HepG2 (cell line): ENCODE data around the gene ARPC1A. TPM values are rescaled to one million over a fixed set of nuclear protein-coding genes. Genes with fewer than 3 reads are reported as not detected.

Experiments used
- DR1 ChIP-seq: sonication (generic); formaldehyde crosslinking; IDR thresholded peaks from 2 replicates; pipeline ENCODE4 v1.8.0; 2021; ENCODE audit warnings: mild to moderate bottlenecking, missing genetic modification reagents, inconsistent platforms
- EEA1 ChIP-seq: sonication (generic); formaldehyde crosslinking; IDR thresholded peaks from 2 replicates; pipeline ENCODE4 v1.5.1; 2020; ENCODE audit warnings: mild to moderate bottlenecking, missing genetic modification reagents, borderline replicate concordance
- MAFK ChIP-seq, 2 experiments: IDR thresholded peaks in 1 of 2; conservative IDR thresholded peaks in 1 of 2; 2 replicates each; pipeline ENCODE4 v1.6.1; 2011; ENCODE audit warnings: improper control_type of control experiment in 2 of 2, low read length in 2 of 2
- NFIC ChIP-seq: IDR thresholded peaks from 2 replicates; pipeline ENCODE4 v1.6.1; 2012; ENCODE audit warnings: mild to moderate bottlenecking, low read length, inconsistent platforms
- SATB2 ChIP-seq: sonication (generic); formaldehyde crosslinking; IDR thresholded peaks from 2 replicates; pipeline ENCODE4 v1.5.0; 2020; ENCODE audit warnings: missing genetic modification reagents
- TOPORS ChIP-seq: sonication (generic); formaldehyde crosslinking; IDR thresholded peaks from 2 replicates; pipeline ENCODE4 v1.8.0; 2023; ENCODE audit warnings: mild to moderate bottlenecking, missing genetic modification reagents
- ZBTB1 ChIP-seq: sonication (generic); formaldehyde crosslinking; IDR thresholded peaks from 2 replicates; pipeline ENCODE4 v1.4.0; 2020; ENCODE audit warnings: missing genetic modification reagents, borderline replicate concordance
- ZFP36 ChIP-seq: fragments of 150-350 bp; IDR thresholded peaks from 2 replicates; pipeline ENCODE4 v1.6.1; 2018; ENCODE audit warnings: borderline replicate concordance, low read length, low read depth; ENCODE audit not compliant: partially characterized antibody
- ZNF260 ChIP-seq: sonication (generic); formaldehyde crosslinking; IDR thresholded peaks from 2 replicates; pipeline ENCODE4 v1.4.0; 2020; ENCODE audit warnings: missing genetic modification reagents, low read depth, mild to moderate bottlenecking, borderline replicate concordance
- ZNF496 ChIP-seq: sonication (generic); formaldehyde crosslinking; IDR thresholded peaks from 2 replicates; pipeline ENCODE4 v1.8.1; 2023; ENCODE audit warnings: mild to moderate bottlenecking, moderate library complexity, missing genetic modification reagents; ENCODE audit not compliant: insufficient replicate concordance
- polyA plus RNA-seq, 8 experiments: library from polyadenylated mRNA; depleted of rRNA in 3 of 8; stranded (reverse) in 7 of 8; unstranded in 1 of 8; fragments of >200 nt; fragmentation: Illumina TruSeq in 4 of 8; extraction: Trizol in 4 of 8; gene quantifications; 2 replicates each; pipeline versions ENCODE4 v1.2.1 to v1.2.3, GENCODE V29; 2011 to 2016; ENCODE audit warnings: low read depth in 4 of 8, missing spikeins in 1 of 8, mixed read lengths in 1 of 8; ENCODE audit not compliant: insufficient read depth in 1 of 8
- total RNA-seq, 5 experiments: library from RNA; depleted of rRNA; stranded (reverse); fragments of >200 nt; fragmentation: Illumina TruSeq; extraction: Trizol; gene quantifications; 2 replicates each; pipeline ENCODE4 v1.2.3, GENCODE V29; 2016; ENCODE audit warnings: low read depth in 1 of 5
- TF ChIP-seq, protein P1 (sequence below), 2 experiments: fragments of 450-650 bp in 1 of 2; sonication (generic) in 1 of 2; formaldehyde crosslinking in 1 of 2; IDR thresholded peaks; 2 replicates each; pipeline versions ENCODE4 v1.6.1 to v1.8.0; 2016 to 2022; ENCODE audit warnings: antibody characterized with exemption in 1 of 2, mild to moderate bottlenecking in 1 of 2, missing genetic modification reagents in 1 of 2
- TF ChIP-seq, protein P2 (sequence below): sonication (generic); formaldehyde crosslinking; IDR thresholded peaks from 2 replicates; pipeline ENCODE4 v1.4.0; 2020; ENCODE audit warnings: low read depth, mild to moderate bottlenecking, missing genetic modification reagents
- TF ChIP-seq, protein P3 (sequence below): IDR thresholded peaks from 2 replicates; pipeline ENCODE4 v1.6.1; 2016; ENCODE audit warnings: missing compliant biosample characterization, missing genetic modification reagents, borderline replicate concordance
- TF ChIP-seq, protein P4 (sequence below): sonication (generic); formaldehyde crosslinking; IDR thresholded peaks from 2 replicates; pipeline ENCODE4 v1.4.0; 2020; ENCODE audit warnings: missing genetic modification reagents

The ARPC1A gene
- total and polyA plus RNA-seq, 2 of the 13 experiments (the other 11 are each of a cell fraction or from before 2014, with no cell fraction given) = 44.3 to 88.5 TPM

DNA sequence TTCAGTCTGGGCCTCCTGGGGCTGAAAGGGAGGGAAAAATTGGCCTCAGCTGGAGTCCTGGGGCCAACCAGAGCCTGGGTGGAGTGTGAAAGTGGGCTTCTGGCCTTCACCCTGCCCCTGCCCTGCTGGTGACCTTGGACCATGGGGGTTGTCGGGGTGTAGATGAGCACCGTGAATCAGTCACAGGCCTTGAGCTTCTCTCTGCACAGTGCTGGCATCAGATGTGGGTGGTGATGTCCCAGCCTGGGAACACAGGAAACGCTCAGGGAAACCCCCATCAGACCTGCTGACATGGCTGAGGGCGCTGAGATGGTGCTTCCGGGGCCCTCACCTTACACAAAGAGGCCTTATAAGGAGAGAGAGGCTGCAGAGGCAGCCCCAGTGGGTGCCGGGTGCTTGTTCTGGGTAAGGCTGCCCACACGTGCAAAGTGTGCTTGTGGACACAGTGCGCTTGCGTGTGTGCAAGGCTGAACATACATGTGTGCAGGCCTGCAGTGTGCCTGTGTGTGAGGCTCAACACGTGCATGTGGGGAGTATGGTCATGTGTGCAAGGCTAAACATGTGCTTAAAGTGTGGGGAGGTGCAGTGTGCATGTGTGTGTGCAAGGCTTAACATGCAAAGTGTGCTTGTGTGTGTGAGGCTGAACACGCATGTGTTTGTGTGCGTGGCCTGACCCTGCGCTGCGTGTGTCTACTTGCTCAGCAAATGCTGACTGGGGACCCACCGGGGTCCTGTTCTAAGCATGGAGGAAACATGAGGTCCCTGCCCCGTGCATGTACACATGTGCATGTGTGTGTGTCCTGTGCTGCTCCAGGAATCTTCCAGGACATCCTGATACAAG lies 55.3 kb downstream of the ARPC1A start (continued):
- TF ChIP-seq, protein P1, sequence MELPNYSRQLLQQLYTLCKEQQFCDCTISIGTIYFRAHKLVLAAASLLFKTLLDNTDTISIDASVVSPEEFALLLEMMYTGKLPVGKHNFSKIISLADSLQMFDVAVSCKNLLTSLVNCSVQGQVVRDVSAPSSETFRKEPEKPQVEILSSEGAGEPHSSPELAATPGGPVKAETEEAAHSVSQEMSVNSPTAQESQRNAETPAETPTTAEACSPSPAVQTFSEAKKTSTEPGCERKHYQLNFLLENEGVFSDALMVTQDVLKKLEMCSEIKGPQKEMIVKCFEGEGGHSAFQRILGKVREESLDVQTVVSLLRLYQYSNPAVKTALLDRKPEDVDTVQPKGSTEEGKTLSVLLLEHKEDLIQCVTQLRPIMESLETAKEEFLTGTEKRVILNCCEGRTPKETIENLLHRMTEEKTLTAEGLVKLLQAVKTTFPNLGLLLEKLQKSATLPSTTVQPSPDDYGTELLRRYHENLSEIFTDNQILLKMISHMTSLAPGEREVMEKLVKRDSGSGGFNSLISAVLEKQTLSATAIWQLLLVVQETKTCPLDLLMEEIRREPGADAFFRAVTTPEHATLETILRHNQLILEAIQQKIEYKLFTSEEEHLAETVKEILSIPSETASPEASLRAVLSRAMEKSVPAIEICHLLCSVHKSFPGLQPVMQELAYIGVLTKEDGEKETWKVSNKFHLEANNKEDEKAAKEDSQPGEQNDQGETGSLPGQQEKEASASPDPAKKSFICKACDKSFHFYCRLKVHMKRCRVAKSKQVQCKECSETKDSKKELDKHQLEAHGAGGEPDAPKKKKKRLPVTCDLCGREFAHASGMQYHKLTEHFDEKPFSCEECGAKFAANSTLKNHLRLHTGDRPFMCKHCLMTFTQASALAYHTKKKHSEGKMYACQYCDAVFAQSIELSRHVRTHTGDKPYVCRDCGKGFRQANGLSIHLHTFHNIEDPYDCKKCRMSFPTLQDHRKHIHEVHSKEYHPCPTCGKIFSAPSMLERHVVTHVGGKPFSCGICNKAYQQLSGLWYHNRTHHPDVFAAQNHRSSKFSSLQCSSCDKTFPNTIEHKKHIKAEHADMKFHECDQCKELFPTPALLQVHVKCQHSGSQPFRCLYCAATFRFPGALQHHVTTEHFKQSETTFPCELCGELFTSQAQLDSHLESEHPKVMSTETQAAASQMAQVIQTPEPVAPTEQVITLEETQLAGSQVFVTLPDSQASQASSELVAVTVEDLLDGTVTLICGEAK (IDR thresholded peaks at IDR 0.05) = no peak
- TF ChIP-seq, protein P1 (CRISPR knock-in tag; IDR thresholded peaks at IDR 0.05) = no peak
- TF ChIP-seq ZBTB1 (no peak), ZNF496 (CRISPR knock-in tag) (no peak), ZFP36 (no peak), SATB2 (CRISPR knock-in tag) (no peak), EEA1 (CRISPR knock-in tag) (no peak), NFIC (no peak), TOPORS (CRISPR knock-in tag) (no peak), ZNF260 (no peak), MAFK (conservative IDR thresholded peaks at IDR 0.05 in 1 of 2, IDR thresholded peaks at IDR 0.05 in 1 of 2; ENCODE audit: low read length in 2 of 2) (no peak), DR1 (CRISPR knock-in tag) (no peak)
- TF ChIP-seq, protein P2, sequence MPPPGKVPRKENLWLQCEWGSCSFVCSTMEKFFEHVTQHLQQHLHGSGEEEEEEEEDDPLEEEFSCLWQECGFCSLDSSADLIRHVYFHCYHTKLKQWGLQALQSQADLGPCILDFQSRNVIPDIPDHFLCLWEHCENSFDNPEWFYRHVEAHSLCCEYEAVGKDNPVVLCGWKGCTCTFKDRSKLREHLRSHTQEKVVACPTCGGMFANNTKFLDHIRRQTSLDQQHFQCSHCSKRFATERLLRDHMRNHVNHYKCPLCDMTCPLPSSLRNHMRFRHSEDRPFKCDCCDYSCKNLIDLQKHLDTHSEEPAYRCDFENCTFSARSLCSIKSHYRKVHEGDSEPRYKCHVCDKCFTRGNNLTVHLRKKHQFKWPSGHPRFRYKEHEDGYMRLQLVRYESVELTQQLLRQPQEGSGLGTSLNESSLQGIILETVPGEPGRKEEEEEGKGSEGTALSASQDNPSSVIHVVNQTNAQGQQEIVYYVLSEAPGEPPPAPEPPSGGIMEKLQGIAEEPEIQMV (CRISPR knock-in tag) = no peak
- TF ChIP-seq, protein P3, sequence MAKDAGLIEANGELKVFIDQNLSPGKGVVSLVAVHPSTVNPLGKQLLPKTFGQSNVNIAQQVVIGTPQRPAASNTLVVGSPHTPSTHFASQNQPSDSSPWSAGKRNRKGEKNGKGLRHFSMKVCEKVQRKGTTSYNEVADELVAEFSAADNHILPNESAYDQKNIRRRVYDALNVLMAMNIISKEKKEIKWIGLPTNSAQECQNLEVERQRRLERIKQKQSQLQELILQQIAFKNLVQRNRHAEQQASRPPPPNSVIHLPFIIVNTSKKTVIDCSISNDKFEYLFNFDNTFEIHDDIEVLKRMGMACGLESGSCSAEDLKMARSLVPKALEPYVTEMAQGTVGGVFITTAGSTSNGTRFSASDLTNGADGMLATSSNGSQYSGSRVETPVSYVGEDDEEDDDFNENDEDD (CRISPR knock-in tag) = no peak
- TF ChIP-seq, protein P4, sequence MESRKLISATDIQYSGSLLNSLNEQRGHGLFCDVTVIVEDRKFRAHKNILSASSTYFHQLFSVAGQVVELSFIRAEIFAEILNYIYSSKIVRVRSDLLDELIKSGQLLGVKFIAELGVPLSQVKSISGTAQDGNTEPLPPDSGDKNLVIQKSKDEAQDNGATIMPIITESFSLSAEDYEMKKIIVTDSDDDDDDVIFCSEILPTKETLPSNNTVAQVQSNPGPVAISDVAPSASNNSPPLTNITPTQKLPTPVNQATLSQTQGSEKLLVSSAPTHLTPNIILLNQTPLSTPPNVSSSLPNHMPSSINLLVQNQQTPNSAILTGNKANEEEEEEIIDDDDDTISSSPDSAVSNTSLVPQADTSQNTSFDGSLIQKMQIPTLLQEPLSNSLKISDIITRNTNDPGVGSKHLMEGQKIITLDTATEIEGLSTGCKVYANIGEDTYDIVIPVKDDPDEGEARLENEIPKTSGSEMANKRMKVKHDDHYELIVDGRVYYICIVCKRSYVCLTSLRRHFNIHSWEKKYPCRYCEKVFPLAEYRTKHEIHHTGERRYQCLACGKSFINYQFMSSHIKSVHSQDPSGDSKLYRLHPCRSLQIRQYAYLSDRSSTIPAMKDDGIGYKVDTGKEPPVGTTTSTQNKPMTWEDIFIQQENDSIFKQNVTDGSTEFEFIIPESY (CRISPR knock-in tag) = no peak
